ENCODE data around the gene TRMT61B.

TRMT61B gene

GRCh38 chr2:28822036-28822435 lies 48.1 kb downstream of the TRMT61B start:
- in situ Hi-C loops (cut with HindIII; ENCODE audit: low sequenced_read_pairs): no loop called here
- DNase-seq (ENCODE audit: low read depth, low spot score): no peak
- TF ChIP-seq, protein P1, sequence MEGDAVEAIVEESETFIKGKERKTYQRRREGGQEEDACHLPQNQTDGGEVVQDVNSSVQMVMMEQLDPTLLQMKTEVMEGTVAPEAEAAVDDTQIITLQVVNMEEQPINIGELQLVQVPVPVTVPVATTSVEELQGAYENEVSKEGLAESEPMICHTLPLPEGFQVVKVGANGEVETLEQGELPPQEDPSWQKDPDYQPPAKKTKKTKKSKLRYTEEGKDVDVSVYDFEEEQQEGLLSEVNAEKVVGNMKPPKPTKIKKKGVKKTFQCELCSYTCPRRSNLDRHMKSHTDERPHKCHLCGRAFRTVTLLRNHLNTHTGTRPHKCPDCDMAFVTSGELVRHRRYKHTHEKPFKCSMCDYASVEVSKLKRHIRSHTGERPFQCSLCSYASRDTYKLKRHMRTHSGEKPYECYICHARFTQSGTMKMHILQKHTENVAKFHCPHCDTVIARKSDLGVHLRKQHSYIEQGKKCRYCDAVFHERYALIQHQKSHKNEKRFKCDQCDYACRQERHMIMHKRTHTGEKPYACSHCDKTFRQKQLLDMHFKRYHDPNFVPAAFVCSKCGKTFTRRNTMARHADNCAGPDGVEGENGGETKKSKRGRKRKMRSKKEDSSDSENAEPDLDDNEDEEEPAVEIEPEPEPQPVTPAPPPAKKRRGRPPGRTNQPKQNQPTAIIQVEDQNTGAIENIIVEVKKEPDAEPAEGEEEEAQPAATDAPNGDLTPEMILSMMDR (IDR thresholded peaks at IDR 0.05; ENCODE audit: low read depth, low read length): no peak

DNA sequence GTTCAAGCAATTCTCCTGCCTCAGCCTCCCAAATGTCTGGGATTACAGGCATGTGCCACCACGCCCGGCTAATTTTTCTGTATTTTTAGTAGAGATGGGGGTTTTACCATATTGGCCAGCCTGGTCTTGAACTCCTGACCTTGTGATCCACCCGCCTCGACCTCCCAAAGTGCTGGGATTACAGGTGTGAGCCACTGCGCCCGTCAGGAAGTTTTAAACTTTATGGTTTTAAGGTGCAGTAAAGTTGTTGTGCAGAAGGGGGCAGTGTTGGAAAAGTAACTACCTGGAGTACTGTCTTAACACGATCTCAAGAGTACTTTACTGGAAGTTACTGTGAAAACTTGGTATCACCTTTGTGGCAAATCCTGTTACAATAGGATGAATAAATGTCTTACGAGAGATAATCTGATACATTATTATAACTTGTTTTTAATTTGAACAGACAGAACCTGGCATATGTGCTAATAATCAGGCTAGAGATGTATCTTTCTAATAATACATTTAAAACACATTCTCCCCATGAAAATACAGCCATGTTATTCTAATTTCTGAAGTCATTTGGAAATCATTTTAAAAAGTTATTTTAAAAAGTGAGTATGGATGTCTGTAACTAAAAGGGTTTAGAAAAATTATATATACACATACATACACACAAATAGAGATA lies 48.7 kb downstream of the TRMT61B start:
- DNase-seq (ENCODE audit: low read depth, low spot score): peak; percentile 68
- in situ Hi-C loops (cut with HindIII; ENCODE audit: low sequenced_read_pairs): no loop called here
- H3K4me3 ChIP-seq (ENCODE audit: low read depth, low read length): no peak overlapping the region
- TF ChIP-seq, protein P1 (IDR thresholded peaks at IDR 0.05; ENCODE audit: low read depth, low read length): peak; percentile 68

More at GRCh38 chr2:28822036-28822435, 48.1 kb downstream of the TRMT61B start:
- no peak overlapping the region for H3K4me3 ChIP-seq (ENCODE audit: low read depth, low read length)

- TF ChIP-seq, protein P1 (IDR thresholded peaks at IDR 0.05; ENCODE audit: low read depth, low read length): no peak
- no peak overlapping the region for H3K4me3 ChIP-seq (ENCODE audit: low read depth, low read length)
- in situ Hi-C loops (cut with HindIII; ENCODE audit: low sequenced_read_pairs): no loop called here
- no peak for DNase-seq (ENCODE audit: low read depth, low spot score)
Measured at GRCh38 chr2:28818053-28818452, 52.1 kb downstream of the TRMT61B start.

- H3K4me3 ChIP-seq (ENCODE audit: low read depth, low read length): peak within 1 kb of the TSS; percentile 53
- peak; percentile 70 for DNase-seq (ENCODE audit: low read depth, low spot score)
- TF ChIP-seq, protein P1 (IDR thresholded peaks at IDR 0.05; ENCODE audit: low read depth, low read length): no peak
- in situ Hi-C loops (cut with HindIII; ENCODE audit: low sequenced_read_pairs): no loop called here
Measured at GRCh38 chr2:28810384-28811285, 59.5 kb downstream of the TRMT61B start, which contains the start of gene SPDYA. Gene SPDYA, plus strand, starts transcription at chr2:28810834. Its CDS starts 5,181 bp downstream, at chr2:28816015.

DNA sequence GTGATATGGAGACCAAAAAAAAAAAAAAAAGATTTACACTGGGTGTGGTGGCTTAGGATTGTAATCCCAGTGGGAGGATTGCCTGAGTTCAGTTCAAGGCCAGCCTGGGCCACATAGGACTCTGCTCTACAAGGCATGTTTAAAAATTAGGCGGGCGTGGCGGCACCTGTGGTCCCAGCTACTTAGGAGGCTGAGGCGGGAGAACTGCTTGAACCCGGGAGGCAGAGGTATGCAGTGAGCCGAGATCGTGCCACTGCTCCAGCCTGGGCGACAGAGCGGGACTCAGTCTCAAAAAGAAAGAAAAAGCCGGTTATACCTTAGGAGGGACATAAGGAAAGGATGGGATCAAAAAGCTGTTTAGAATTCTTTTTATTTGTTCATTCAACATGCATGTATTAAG lies 60.2 kb downstream of the TRMT61B start:
- H3K4me3 ChIP-seq (ENCODE audit: low read depth, low read length): peak overlapping the region; percentile 53
- in situ Hi-C loops (cut with HindIII; ENCODE audit: low sequenced_read_pairs): no loop called here
- TF ChIP-seq, protein P1 (IDR thresholded peaks at IDR 0.05; ENCODE audit: low read depth, low read length): no peak
- DNase-seq (ENCODE audit: low read depth, low spot score): no peak

DNA sequence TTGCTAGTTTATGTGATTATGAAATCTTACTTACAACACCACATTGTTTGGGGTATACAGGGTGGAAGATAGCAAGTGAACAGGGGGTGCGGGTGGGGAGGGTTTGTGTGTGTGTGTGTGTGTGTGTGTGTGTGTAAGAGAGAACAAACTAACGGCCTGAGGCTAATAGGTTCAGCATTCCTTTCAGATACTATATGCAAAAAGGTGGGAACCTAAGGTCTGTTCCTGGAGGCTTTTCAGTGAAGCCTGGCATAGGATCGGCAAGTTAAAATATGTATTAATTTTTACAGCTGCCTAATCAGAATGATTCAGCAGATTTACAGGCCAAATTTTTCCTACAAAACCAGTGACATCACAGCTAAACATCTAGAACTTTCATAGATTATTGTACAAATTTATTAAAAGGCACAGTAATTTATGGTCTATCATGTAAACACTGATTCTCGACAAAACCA lies 67.1 kb downstream of the TRMT61B start:
- TF ChIP-seq, protein P1 (IDR thresholded peaks at IDR 0.05; ENCODE audit: low read depth, low read length): no peak
- H3K4me3 ChIP-seq (ENCODE audit: low read depth, low read length): no peak overlapping the region
- DNase-seq (ENCODE audit: low read depth, low spot score): no peak
- in situ Hi-C loops (cut with HindIII; ENCODE audit: low sequenced_read_pairs): no loop called here
